Stimulated activated CD8-positive, alpha-beta memory T cell treated with anti-CD3 and anti-CD28 coated beads, Interleukin-7, amount 100 ng/mL, for 1 hour (primary cell): Measurements from ENCODE around the gene KLLN.
"Not testable (repeated sequence)": the region's sequence is repeated elsewhere in the genome, so short reads cannot be mapped to it uniquely, and the experiment has no call there.

ENCODE experiments used
- DNase-seq, 2 donors: peaks; one replicate each; pipeline ENCODE4 v3.0.0-alpha.2; 2020; ENCODE audit warnings: low read depth in 2 of 2

The KLLN gene

GRCh38 chr10:87866412-87866974, 3.2 kb upstream of the KLLN start:
- no peak for DNase-seq

GRCh38 chr10:87865241-87865881, 2.0 kb upstream of the KLLN start:
- no peak for DNase-seq

GRCh38 chr10:87864496-87865059, 1.2 kb upstream of the KLLN start:
- DNase-seq = no peak

GRCh38 chr10:87863951-87864495, 690 bp upstream of the KLLN start:
- not testable (repeated sequence) for DNase-seq

- DNase-seq = no peak
Observed at GRCh38 chr10:87862679-87863052, 667 bp downstream of the KLLN start.

- peak; percentile 84 to 88 for DNase-seq
Observed at GRCh38 chr10:87861953-87862678, 1.2 kb downstream of the KLLN start.

GRCh38 chr10:87861566-87861952, 1.8 kb downstream of the KLLN start:
- DNase-seq = no peak

- no peak for DNase-seq
Observed at GRCh38 chr10:87860816-87861403, 2.4 kb downstream of the KLLN start.

GRCh38 chr10:87860156-87860795, 3.1 kb downstream of the KLLN start:
- no peak for DNase-seq

- not testable (repeated sequence) for DNase-seq
Observed at GRCh38 chr10:87855665-87856064, 7.7 kb downstream of the KLLN start.

- DNase-seq = not testable (repeated sequence)
Observed at GRCh38 chr10:87855247-87855646, 8.1 kb downstream of the KLLN start.

- no peak for DNase-seq
Observed at GRCh38 chr10:87852089-87852488, 11.2 kb downstream of the KLLN start.

GRCh38 chr10:87850742-87851205, 12.6 kb downstream of the KLLN start:
- no peak for DNase-seq

GRCh38 chr10:87849001-87849400, 14.3 kb downstream of the KLLN start:
- DNase-seq = no peak

GRCh38 chr10:87847550-87847949, 15.8 kb downstream of the KLLN start:
- no peak for DNase-seq

GRCh38 chr10:87846711-87847110, 16.6 kb downstream of the KLLN start:
- not testable (repeated sequence) for DNase-seq

GRCh38 chr10:87846023-87846422, 17.3 kb downstream of the KLLN start:
- DNase-seq = no peak

- DNase-seq = no peak
Observed at GRCh38 chr10:87845624-87845998, 17.7 kb downstream of the KLLN start.

GRCh38 chr10:87844837-87845623, 18.3 kb downstream of the KLLN start:
- DNase-seq = no peak

GRCh38 chr10:87843714-87844113, 19.6 kb downstream of the KLLN start:
- DNase-seq = no peak
